Pancreas (tissue), 10 donors: ENCODE results near the gene PRDM1. TPM values are rescaled to one million over a fixed set of nuclear protein-coding genes. Genes with fewer than 3 reads are reported as not detected.

Source experiments
- ATAC-seq, 4 donors: fragments of 200-7000 bp; cut with Tn5 transposase; one replicate each; pipeline versions ENCODE4 v1.8.0 to v1.9.1; 2020; ENCODE audit warnings: mild to moderate bottlenecking in 4 of 4, moderate library complexity in 4 of 4
- DNase-seq, 6 donors: peaks; one replicate each; pipeline ENCODE4 v3.0.0-alpha.2; 2020
- FAIRE-seq: peaks from 2 replicates; lab custom pipeline; 2012; peaks lifted over from hg19 to GRCh38; lab: Jason Lieb, UNC
- H3K27ac ChIP-seq, 4 donors: fragments of 200-600 bp; sonication (generic); 1 replicate in 3 of 4; 2 replicates in 1 of 4; pipeline versions ENCODE4 v1.5.0 to v1.8.0; 2020
- H3K27me3 ChIP-seq, 4 donors: fragments of 200-600 bp; one replicate each; pipeline ENCODE4 v1.8.0; 2021
- H3K36me3 ChIP-seq, 3 donors: fragments of 200-600 bp; sonication (generic) in 1 of 3; one replicate each; pipeline versions ENCODE4 v1.5.0 to v1.8.0; 2020 to 2021
- H3K4me1 ChIP-seq, 3 donors: fragments of 200-600 bp; one replicate each; pipeline ENCODE4 v1.8.0; 2021
- H3K4me3 ChIP-seq, 4 donors: fragments of 200-600 bp; sonication (generic) in 2 of 4; one replicate each; pipeline versions ENCODE4 v1.5.0 to v1.8.0; 2020 to 2021
- H3K9me3 ChIP-seq, 4 donors: fragments of 200-600 bp; one replicate each; pipeline ENCODE4 v1.8.0; 2021
- WGBS, 2 donors: extraction: QIAGEN DNeasy Blood & Tissue Kit; methylation state at CpG; one replicate each; pipeline ENCODE4 v1.1.7; 2013; 5-methylcytosine and 5-hydroxymethylcytosine counted together
- intact Hi-C, 3 donors: fragments of 100-400 bp; cut with DNase I; formaldehyde crosslinking; loops; one replicate each; pipeline versions ENCODE4 v1.11.1 to v1.14.2; 2022
- polyA plus RNA-seq, 2 donors: library from polyadenylated mRNA; stranded (reverse); fragments of 200-250 nt; gene quantifications; one replicate each; pipeline ENCODE4 v1.2.3, GENCODE V29; 2013
- total RNA-seq, 6 donors: library from RNA; stranded (reverse); fragmentation: NEBNext Ultra II Directional in 4 of 6; extraction: Animal tissue kit (Norgen Biotek cat#: 25700) in 4 of 6; gene quantifications; one replicate each; pipeline versions ENCODE4 v1.2.1 to v1.2.4, GENCODE V29; 2021 to 2023
- TF ChIP-seq, protein P1 (sequence below), 4 donors: fragments of 200-600 bp; sonication (generic) in 3 of 4; IDR thresholded peaks; one replicate each; pipeline versions ENCODE4 v1.5.0 to v1.8.0; 2021; ENCODE audit warnings: antibody characterized with exemption in 4 of 4
- donor health status: healthy with polysubstance abuse.
- donor health status: DM: no; HTN: no; CAD: no; lungs with moderate emphysema.
- donor health status: DM: no; HTN: no; CAD: no.
- donor health status: control.
- donor health status: control.
- donor health status: Bipolar disorder and iron deficiency.
- donor health status: DM: yes; HTN: yes; CAD: no.
- donor health status: DM: no; HTN: no; CAD: no.
- donor health status: DM: no; HTN: no; CAD: no.
- donor health status: DM: yes; HTN: yes; CAD: no.

The PRDM1 gene
- total and polyA plus RNA-seq, 8 donors = 0.30 to 5.5 (median 0.96) TPM

GRCh38 chr6:106074146-106074545, 12.0 kb upstream of the PRDM1 start:
- WGBS, 2 donors = 73 to 87% methylated on average over 3 of the region's 3 CpGs
- TF ChIP-seq, protein P1, sequence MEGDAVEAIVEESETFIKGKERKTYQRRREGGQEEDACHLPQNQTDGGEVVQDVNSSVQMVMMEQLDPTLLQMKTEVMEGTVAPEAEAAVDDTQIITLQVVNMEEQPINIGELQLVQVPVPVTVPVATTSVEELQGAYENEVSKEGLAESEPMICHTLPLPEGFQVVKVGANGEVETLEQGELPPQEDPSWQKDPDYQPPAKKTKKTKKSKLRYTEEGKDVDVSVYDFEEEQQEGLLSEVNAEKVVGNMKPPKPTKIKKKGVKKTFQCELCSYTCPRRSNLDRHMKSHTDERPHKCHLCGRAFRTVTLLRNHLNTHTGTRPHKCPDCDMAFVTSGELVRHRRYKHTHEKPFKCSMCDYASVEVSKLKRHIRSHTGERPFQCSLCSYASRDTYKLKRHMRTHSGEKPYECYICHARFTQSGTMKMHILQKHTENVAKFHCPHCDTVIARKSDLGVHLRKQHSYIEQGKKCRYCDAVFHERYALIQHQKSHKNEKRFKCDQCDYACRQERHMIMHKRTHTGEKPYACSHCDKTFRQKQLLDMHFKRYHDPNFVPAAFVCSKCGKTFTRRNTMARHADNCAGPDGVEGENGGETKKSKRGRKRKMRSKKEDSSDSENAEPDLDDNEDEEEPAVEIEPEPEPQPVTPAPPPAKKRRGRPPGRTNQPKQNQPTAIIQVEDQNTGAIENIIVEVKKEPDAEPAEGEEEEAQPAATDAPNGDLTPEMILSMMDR (IDR thresholded peaks at IDR 0.05) = no peak
- no peak for DNase-seq
- ATAC-seq = no peak
- H3K36me3 ChIP-seq = no peaks in the 10 kb centered on the region
- H3K27ac ChIP-seq = no peak overlapping the region
- intact Hi-C loops = no loop called here
- peaks cover 0 to 9% (median 0%) of the 10 kb centered on the region in 4 donors for H3K27me3 ChIP-seq
- no peak overlapping the region for H3K4me3 ChIP-seq
- FAIRE-seq = no peak
- peaks cover 0 to 5% (median 0%) of the 10 kb centered on the region in 3 donors for H3K4me1 ChIP-seq
- no peaks in the 10 kb centered on the region for H3K9me3 ChIP-seq

- WGBS, 2 donors = 83 to 87% methylated on average over 3 of the region's 3 CpGs
- Histone ChIP-seq H3K4me3 (no peak overlapping the region), H3K9me3 (no peaks in the 10 kb centered on the region), H3K4me1 (no peaks in the 10 kb centered on the region), H3K27me3 (peaks cover 0 to 9% (median 0%) of the 10 kb centered on the region in 4 donors), H3K36me3 (no peaks in the 10 kb centered on the region), H3K27ac (no peak overlapping the region)
- no peak for DNase-seq
- no peak for FAIRE-seq
- ATAC-seq = no peak
- TF ChIP-seq, protein P1 (IDR thresholded peaks at IDR 0.05) = no peak
- intact Hi-C loops = no loop called here
Measured at GRCh38 chr6:106076139-106076538, 10.0 kb upstream of the PRDM1 start.

- ATAC-seq = no peak
- no peaks in the 10 kb centered on the region for H3K9me3 ChIP-seq
- WGBS, 2 donors = 79 to 87% methylated on average over 3 of the region's 3 CpGs
Measured at GRCh38 chr6:106077170-106077569, 9.0 kb upstream of the PRDM1 start.

GRCh38 chr6:106077881-106078280, 8.3 kb upstream of the PRDM1 start:
- intact Hi-C loops = no loop called here
- DNase-seq (no peak), FAIRE-seq (no peak), ATAC-seq (peak in 1 of 4 donors; percentile 61)
- 38 to 41% methylated on average over 5 of the region's 5 CpGs for WGBS, 2 donors
- H3K27ac ChIP-seq = no peak overlapping the region
- TF ChIP-seq, protein P1 (IDR thresholded peaks at IDR 0.05) = no peak
- H3K4me3 ChIP-seq = no peak overlapping the region
- no peaks in the 10 kb centered on the region for H3K36me3 ChIP-seq
- no peaks in the 10 kb centered on the region for H3K27me3 ChIP-seq
- H3K4me1 ChIP-seq = no peaks in the 10 kb centered on the region
- H3K9me3 ChIP-seq = no peaks in the 10 kb centered on the region

More at GRCh38 chr6:106077170-106077569, 9.0 kb upstream of the PRDM1 start:
- TF ChIP-seq, protein P1 (IDR thresholded peaks at IDR 0.05) = no peak
- Histone ChIP-seq H3K4me3 (no peak overlapping the region), H3K36me3 (no peaks in the 10 kb centered on the region), H3K27ac (no peak overlapping the region), H3K4me1 (no peaks in the 10 kb centered on the region), H3K27me3 (peaks cover 0 to under 1% (median 0%) of the 10 kb centered on the region in 4 donors)
- DNase-seq (no peak), FAIRE-seq (no peak)
- intact Hi-C loops = no loop called here

- Histone ChIP-seq H3K27me3 (no peaks in the 10 kb centered on the region), H3K4me1 (peaks cover 0 to 5% (median 0%) of the 10 kb centered on the region in 3 donors), H3K4me3 (no peak overlapping the region), H3K9me3 (no peaks in the 10 kb centered on the region), H3K27ac (no peak overlapping the region), H3K36me3 (no peaks in the 10 kb centered on the region)
- FAIRE-seq (no peak), DNase-seq (no peak), ATAC-seq (no peak)
- TF ChIP-seq, protein P1 (IDR thresholded peaks at IDR 0.05) = no peak
- intact Hi-C loops = no loop called here
- WGBS, 2 donors = 59 to 66% methylated on average over 8 of the region's 8 CpGs
Measured at GRCh38 chr6:106079961-106080762, 6.0 kb upstream of the PRDM1 start.
